Epithelial cell of esophagus (primary cell): ENCODE results near the gene ADARB2.

ENCODE experiments used
- DNase-seq: peaks from one replicate; pipeline ENCODE4 v3.0.0; 2010; ENCODE audit warnings: low read depth
- H3K4me3 ChIP-seq: 2 replicates; pipeline ENCODE4 v1.5.1; 2011; ENCODE audit warnings: mild to moderate bottlenecking, low read length, control low read depth
- CTCF ChIP-seq: IDR thresholded peaks from 2 replicates; pipeline ENCODE4 v1.5.1; 2011; ENCODE audit warnings: low read depth, mild to moderate bottlenecking, low read length, control low read depth, inconsistent platforms; ENCODE audit not compliant: insufficient read depth; ENCODE audit errors: missing control alignments

ADARB2 gene

GRCh38 chr10:1712944-1713671 is 24.2 kb downstream of the ADARB2 start:
- no peak for TF ChIP-seq CTCF
- no peak for DNase-seq
- H3K4me3 ChIP-seq = no peak overlapping the region

- H3K4me3 ChIP-seq = no peak overlapping the region
- no peak for TF ChIP-seq CTCF
- no peak for DNase-seq
Measured at GRCh38 chr10:1712314-1712713, 25.0 kb downstream of the ADARB2 start.

GRCh38 chr10:1709161-1709560 is 28.2 kb downstream of the ADARB2 start:
- no peak for DNase-seq
- no peak overlapping the region for H3K4me3 ChIP-seq
- TF ChIP-seq CTCF = no peak

GRCh38 chr10:1708746-1709145 is 28.6 kb downstream of the ADARB2 start:
- no peak overlapping the region for H3K4me3 ChIP-seq
- TF ChIP-seq CTCF = no peak
- DNase-seq = no peak

- no peak for DNase-seq
- no peak overlapping the region for H3K4me3 ChIP-seq
- no peak for TF ChIP-seq CTCF
Measured at GRCh38 chr10:1706711-1707110, 30.6 kb downstream of the ADARB2 start.

GRCh38 chr10:1706256-1706655 is 31.1 kb downstream of the ADARB2 start:
- DNase-seq = no peak
- H3K4me3 ChIP-seq = no peak overlapping the region
- no peak for TF ChIP-seq CTCF

GRCh38 chr10:1698185-1698584 is 39.1 kb downstream of the ADARB2 start:
- TF ChIP-seq CTCF = no peak
- no peak overlapping the region for H3K4me3 ChIP-seq
- no peak for DNase-seq
